ENCODE results near the gene ZNF606.

ZNF606 gene

GRCh38 chr19:57992841-57993240 lies 9.8 kb downstream of the ZNF606 start:
- Mint-ChIP-seq H3K4me1 (ENCODE audit: low read depth) (no peaks in the 10 kb centered on the region), H3K27me3 (no peaks in the 10 kb centered on the region), H3K36me3 (ENCODE audit: low read depth) (peaks cover 88% of the 10 kb centered on the region), H3K4me3 (no peak overlapping the region), H3K9me3 (peaks cover 72% of the 10 kb centered on the region), H3K27ac (no peak overlapping the region)
- no peak for DNase-seq

- no peak for DNase-seq
- Mint-ChIP-seq H3K4me3 (no peak overlapping the region), H3K9me3 (peaks cover 83% of the 10 kb centered on the region), H3K27me3 (no peaks in the 10 kb centered on the region), H3K4me1 (ENCODE audit: low read depth) (no peaks in the 10 kb centered on the region), H3K36me3 (ENCODE audit: low read depth) (peaks cover 96% of the 10 kb centered on the region), H3K27ac (no peak overlapping the region)
Observed at GRCh38 chr19:57978586-57979289, 23.9 kb downstream of the ZNF606 start.

GRCh38 chr19:57974434-57974833 lies 28.2 kb downstream of the ZNF606 start, which contains the start of gene C19orf18:
Gene C19orf18, minus strand, starts transcription at chr19:57974534. Its CDS starts 102 bp downstream, at chr19:57974432.
- Mint-ChIP-seq H3K27me3 (no peaks in the 10 kb centered on the region), H3K36me3 (ENCODE audit: low read depth) (peaks cover 88% of the 10 kb centered on the region), H3K27ac (no peak within 1 kb of the TSS), H3K4me3 (no peak within 1 kb of the TSS), H3K4me1 (ENCODE audit: low read depth) (no peaks in the 10 kb centered on the region), H3K9me3 (peaks cover 75% of the 10 kb centered on the region)
- DNase-seq = no peak

GRCh38 chr19:57964761-57965160 lies 37.9 kb downstream of the ZNF606 start:
- H3K9me3 Mint-ChIP-seq = peaks cover 39% of the 10 kb centered on the region
- peaks cover 51% of the 10 kb centered on the region for H3K36me3 Mint-ChIP-seq (ENCODE audit: low read depth)
- no peak overlapping the region for H3K27ac Mint-ChIP-seq
- no peak overlapping the region for H3K4me3 Mint-ChIP-seq
- no peaks in the 10 kb centered on the region for H3K27me3 Mint-ChIP-seq
- H3K4me1 Mint-ChIP-seq (ENCODE audit: low read depth) = no peaks in the 10 kb centered on the region
- no peak for DNase-seq

- Mint-ChIP-seq H3K27ac (no peak overlapping the region), H3K36me3 (ENCODE audit: low read depth) (peaks cover 49% of the 10 kb centered on the region), H3K9me3 (peaks cover 38% of the 10 kb centered on the region), H3K27me3 (peaks cover 5% of the 10 kb centered on the region), H3K4me3 (no peak overlapping the region), H3K4me1 (ENCODE audit: low read depth) (no peaks in the 10 kb centered on the region)
- DNase-seq = no peak
Observed at GRCh38 chr19:57961785-57962184, 40.8 kb downstream of the ZNF606 start.

- peaks cover 44% of the 10 kb centered on the region for H3K9me3 Mint-ChIP-seq
- peaks cover 16% of the 10 kb centered on the region for H3K27me3 Mint-ChIP-seq
- H3K4me1 Mint-ChIP-seq (ENCODE audit: low read depth) = no peaks in the 10 kb centered on the region
- no peak for DNase-seq
- H3K27ac Mint-ChIP-seq = no peak overlapping the region
- peaks cover 22% of the 10 kb centered on the region for H3K36me3 Mint-ChIP-seq (ENCODE audit: low read depth)
- no peak overlapping the region for H3K4me3 Mint-ChIP-seq
Observed at GRCh38 chr19:57954996-57955395, 47.6 kb downstream of the ZNF606 start.

- no peak overlapping the region for H3K27ac Mint-ChIP-seq
- no peak overlapping the region for H3K4me3 Mint-ChIP-seq
- peaks cover 8% of the 10 kb centered on the region for H3K27me3 Mint-ChIP-seq
- peaks cover 30% of the 10 kb centered on the region for H3K36me3 Mint-ChIP-seq (ENCODE audit: low read depth)
- H3K4me1 Mint-ChIP-seq (ENCODE audit: low read depth) = peaks cover 17% of the 10 kb centered on the region
- peaks cover 41% of the 10 kb centered on the region for H3K9me3 Mint-ChIP-seq
- no peak for DNase-seq
Observed at GRCh38 chr19:57949702-57950101, 52.9 kb downstream of the ZNF606 start.

- H3K27ac Mint-ChIP-seq = no peak overlapping the region
- peaks cover 17% of the 10 kb centered on the region for H3K4me1 Mint-ChIP-seq (ENCODE audit: low read depth)
- peaks cover 5% of the 10 kb centered on the region for H3K27me3 Mint-ChIP-seq
- H3K9me3 Mint-ChIP-seq = peaks cover 39% of the 10 kb centered on the region
- H3K36me3 Mint-ChIP-seq (ENCODE audit: low read depth) = peaks cover 34% of the 10 kb centered on the region
- no peak for DNase-seq
- H3K4me3 Mint-ChIP-seq = no peak overlapping the region
Observed at GRCh38 chr19:57949296-57949695, 53.3 kb downstream of the ZNF606 start.

GRCh38 chr19:57947419-57948134 lies 55.0 kb downstream of the ZNF606 start, which contains the start of gene ZNF256:
Gene ZNF256, minus strand, starts transcription at chr19:57947706. Its CDS starts 232 bp downstream, at chr19:57947474.
- Mint-ChIP-seq H3K9me3 (peaks cover 42% of the 10 kb centered on the region), H3K27me3 (no peaks in the 10 kb centered on the region), H3K36me3 (ENCODE audit: low read depth) (peaks cover 51% of the 10 kb centered on the region)

GRCh38 chr19:57947088-57947418 lies 55.6 kb downstream of the ZNF606 start:
- Mint-ChIP-seq H3K4me1 (ENCODE audit: low read depth) (peaks cover 17% of the 10 kb centered on the region), H3K27ac (peak overlapping the region; percentile 92), H3K36me3 (ENCODE audit: low read depth) (peaks cover 56% of the 10 kb centered on the region), H3K27me3 (no peaks in the 10 kb centered on the region), H3K9me3 (peaks cover 48% of the 10 kb centered on the region), H3K4me3 (peak overlapping the region; percentile 91)
- DNase-seq = no peak

More at GRCh38 chr19:57947419-57948134, 55.0 kb downstream of the ZNF606 start, which contains the start of gene ZNF256:
- Mint-ChIP-seq H3K27ac (peak within 1 kb of the TSS; percentile 92), H3K4me3 (peak within 1 kb of the TSS; percentile 91), H3K4me1 (ENCODE audit: low read depth) (peaks cover 17% of the 10 kb centered on the region)
- DNase-seq = peak; percentile 90

- H3K27ac Mint-ChIP-seq = no peak overlapping the region
- H3K36me3 Mint-ChIP-seq (ENCODE audit: low read depth) = peaks cover 64% of the 10 kb centered on the region
- H3K4me3 Mint-ChIP-seq = peak overlapping the region; percentile 91
- H3K4me1 Mint-ChIP-seq (ENCODE audit: low read depth) = peaks cover 17% of the 10 kb centered on the region
- peaks cover 52% of the 10 kb centered on the region for H3K9me3 Mint-ChIP-seq
- DNase-seq = no peak
- H3K27me3 Mint-ChIP-seq = no peaks in the 10 kb centered on the region
Observed at GRCh38 chr19:57946316-57946715, 56.3 kb downstream of the ZNF606 start.

GRCh38 chr19:57941593-57941992 lies 61.0 kb downstream of the ZNF606 start:
- Mint-ChIP-seq H3K36me3 (ENCODE audit: low read depth) (peaks cover 95% of the 10 kb centered on the region), H3K4me3 (no peak overlapping the region), H3K27me3 (no peaks in the 10 kb centered on the region), H3K27ac (no peak overlapping the region), H3K4me1 (ENCODE audit: low read depth) (peaks cover 11% of the 10 kb centered on the region), H3K9me3 (peaks cover 66% of the 10 kb centered on the region)
- DNase-seq = no peak

GRCh38 chr19:57935731-57936130 lies 66.9 kb downstream of the ZNF606 start:
- H3K36me3 Mint-ChIP-seq (ENCODE audit: low read depth) = peaks cover 94% of the 10 kb centered on the region
- peaks cover 9% of the 10 kb centered on the region for H3K4me1 Mint-ChIP-seq (ENCODE audit: low read depth)
- H3K4me3 Mint-ChIP-seq = no peak overlapping the region
- no peak for DNase-seq
- peaks cover 11% of the 10 kb centered on the region for H3K27me3 Mint-ChIP-seq
- H3K27ac Mint-ChIP-seq = no peak overlapping the region
- peaks cover 55% of the 10 kb centered on the region for H3K9me3 Mint-ChIP-seq

GRCh38 chr19:57934820-57935665 lies 67.6 kb downstream of the ZNF606 start, which contains the start of gene ZNF418:
Gene ZNF418, minus strand, starts transcription at chr19:57935402. Its CDS starts 1,580 bp downstream, at chr19:57933822.
- peaks cover 94% of the 10 kb centered on the region for H3K36me3 Mint-ChIP-seq (ENCODE audit: low read depth)
- peak within 1 kb of the TSS; percentile 82 for H3K4me3 Mint-ChIP-seq
- H3K9me3 Mint-ChIP-seq = peaks cover 59% of the 10 kb centered on the region

More at GRCh38 chr19:57934820-57935665, 67.6 kb downstream of the ZNF606 start, which contains the start of gene ZNF418:
- H3K4me1 Mint-ChIP-seq (ENCODE audit: low read depth) = peaks cover 9% of the 10 kb centered on the region
- DNase-seq = peak; percentile 47
- peaks cover 11% of the 10 kb centered on the region for H3K27me3 Mint-ChIP-seq
- H3K27ac Mint-ChIP-seq = peak within 1 kb of the TSS; percentile 83

Data from activated T-cell treated with anti-CD3 and anti-CD28 coated beads, Interleukin-2, amount 50 U/mL, for 24 hours (primary cell).